ENCODE results near the gene SETD6.
A peak's percentile ranks its signal among the peaks of the same experiment; 100 is the strongest.

SETD6 gene

DNA sequence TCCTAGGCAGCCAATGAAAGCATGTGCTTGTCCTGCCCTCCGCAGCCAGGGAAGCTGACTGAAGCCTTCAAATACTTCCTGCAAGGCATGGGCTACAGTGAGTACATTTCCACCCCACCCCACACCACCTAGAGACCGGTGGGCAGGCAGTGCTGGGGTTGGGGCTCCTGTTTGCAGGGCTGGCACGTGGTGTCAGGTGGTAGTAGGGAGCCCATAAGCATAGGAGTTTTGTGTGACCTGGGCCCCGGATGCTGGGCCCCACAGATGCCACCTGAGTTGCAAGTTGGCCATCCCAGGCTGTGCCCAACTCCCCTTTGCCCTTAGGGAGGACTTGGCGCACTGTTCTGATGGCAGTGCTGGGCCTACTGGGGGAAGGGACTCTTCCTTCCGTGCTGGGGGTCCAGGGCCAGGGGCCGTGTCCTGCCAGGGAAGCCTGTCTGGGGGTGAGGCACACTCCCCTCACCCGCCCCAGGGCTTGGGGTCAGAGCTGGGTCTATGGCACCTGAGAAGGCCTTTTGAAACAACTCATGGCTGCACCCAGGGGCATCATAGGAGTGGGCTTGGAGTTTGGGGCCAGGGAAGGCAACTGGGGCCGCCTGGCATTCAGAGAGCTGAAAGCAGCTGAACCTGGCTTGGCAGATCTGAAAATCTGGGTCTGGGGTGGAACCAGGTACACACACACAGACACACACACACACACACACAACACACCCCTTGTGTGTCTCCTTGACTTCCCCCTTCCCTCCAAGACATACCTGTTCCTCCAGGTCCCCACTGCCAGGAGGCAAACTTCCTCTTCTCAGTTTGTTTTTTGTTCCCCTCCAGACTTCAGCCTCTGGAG is 5.8 kb upstream of the SETD6 start:
- DNase-seq, result no peak

DNA sequence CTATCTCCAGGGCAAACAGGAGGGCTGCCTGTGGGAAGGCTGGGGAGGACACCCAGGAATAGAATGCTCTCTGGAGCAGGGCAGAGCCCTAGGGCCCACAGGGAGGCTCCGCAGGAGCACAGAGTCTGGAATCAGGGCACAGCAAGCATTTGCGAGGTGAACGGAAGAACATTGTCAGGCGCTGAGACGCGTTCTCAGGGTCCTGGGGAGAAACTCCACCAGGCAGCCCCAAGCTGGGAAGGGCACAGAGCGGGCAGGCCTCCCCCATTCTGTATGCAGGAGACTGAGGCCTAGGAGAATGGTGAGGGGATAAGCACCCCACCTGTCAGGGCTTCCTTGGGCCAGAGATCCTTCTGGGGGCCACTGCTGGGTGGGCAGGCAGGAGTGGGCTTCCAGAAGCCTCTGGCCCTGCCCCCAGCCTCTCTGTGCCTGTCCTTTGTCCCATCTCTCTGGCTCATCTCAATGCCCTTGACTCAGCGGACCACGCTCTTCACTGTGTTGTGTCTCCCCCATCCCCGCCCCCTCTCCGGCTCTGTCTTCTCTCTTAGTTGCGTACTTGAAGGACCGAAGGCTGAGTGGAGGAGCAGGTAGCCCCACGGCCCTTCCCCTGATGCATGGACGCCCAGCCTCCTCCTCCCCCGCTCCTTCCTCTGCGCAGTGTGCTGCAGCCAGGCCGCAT is 5.1 kb upstream of the SETD6 start:
- no peak for DNase-seq

DNA sequence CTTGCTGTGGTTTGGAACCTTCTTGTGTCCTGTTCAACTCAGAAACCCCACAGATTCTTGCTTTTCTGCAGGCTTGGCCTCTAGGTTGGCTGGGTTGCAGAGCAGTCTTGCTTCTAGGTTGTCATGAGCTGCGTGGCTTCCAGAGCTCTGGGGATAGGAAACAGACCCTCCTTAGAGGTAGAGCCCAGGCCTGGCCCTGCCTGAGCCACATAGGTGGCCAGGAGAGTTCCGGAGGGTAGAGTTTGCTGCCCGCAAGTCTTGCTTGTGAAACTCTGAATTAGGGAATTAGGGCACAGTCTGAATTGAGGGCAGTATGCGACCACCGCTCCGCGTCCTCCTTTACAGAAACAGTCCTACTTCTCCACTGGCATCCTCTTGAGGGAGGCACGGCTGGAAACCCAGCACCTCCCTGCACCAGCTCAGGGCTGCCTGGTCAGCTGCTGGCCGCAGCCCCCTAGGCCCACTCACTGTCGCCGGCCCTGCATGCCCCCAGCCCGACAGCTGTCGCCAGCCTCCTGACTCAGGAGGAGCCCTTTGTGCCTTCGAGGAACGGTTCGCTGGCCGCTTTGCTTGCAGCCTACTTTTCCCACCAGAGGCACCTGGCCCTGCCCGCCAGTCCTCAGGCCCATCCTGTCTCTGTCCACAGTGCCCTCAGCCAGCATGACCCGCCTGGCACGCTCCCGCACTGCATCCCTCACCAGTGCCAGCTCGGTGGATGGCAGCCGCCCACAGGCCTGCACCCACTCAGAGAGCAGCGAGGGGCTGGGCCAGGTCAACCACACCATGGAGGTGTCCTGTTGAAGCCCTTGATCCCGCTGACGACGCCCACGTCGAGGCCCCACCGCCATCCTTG is 4.3 kb upstream of the SETD6 start:
- DNase-seq, result no peak

DNA sequence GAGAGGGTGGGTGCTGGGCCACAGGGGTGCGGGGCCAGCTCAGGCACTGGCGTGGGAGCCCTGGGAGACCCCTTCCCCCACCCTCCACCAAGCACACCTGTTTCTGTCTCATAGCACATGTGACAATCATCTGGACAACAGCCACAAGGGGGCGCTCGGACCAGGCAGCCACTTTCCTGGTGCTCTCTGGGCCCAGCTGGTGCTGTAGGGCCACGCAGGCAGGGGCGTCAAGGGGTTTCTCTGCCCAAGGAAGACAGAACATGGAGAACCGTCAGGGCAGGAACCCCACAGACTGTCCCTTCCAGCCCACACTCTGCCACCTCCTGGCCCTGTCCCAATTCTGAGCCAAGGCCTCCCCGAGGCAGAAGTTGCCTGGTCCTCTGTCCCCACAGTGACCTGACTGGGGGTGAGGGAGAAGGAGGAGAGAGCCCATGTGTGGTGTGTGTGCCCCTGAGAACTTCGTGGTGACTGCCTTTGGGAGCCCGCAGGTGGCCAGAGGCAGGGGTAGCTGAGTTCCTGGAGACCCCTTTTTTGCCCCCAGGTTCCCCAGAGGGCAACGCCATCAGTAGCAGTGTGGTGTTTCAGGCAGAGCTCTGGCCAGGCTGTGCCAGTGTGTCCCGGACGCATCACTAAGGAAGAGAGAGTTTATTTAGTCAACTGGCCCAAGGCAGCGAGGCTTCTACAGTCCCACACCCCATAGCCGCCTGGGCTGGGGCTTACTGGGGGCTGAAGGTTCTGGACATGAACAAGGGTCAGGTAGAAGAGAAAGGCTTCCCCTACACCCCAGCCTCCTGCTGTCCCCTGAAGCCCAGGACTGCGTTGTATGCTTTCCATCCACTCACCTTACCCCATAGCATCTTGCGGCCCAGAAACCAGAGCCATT is 3.1 kb upstream of the SETD6 start:
- DNase-seq, result peak; percentile 89

DNA sequence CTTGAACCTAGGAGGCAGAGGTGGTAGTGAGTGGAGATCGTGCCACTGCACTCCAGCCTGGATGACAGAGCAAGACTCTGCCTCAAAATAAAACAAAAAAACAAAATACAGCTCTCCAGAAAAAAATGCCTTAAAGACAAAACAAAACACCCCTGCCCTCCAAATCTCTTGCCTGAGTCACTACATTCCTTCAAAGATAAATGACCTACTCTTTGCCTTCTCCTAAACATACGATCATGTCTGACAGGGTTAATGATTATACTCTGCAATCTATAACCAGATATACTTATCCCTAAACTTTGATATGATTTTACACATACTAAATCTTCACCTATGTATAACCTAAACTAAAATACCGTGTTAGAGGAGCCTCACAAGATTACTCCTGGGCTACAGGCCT is 1.4 kb upstream of the SETD6 start:
- no peak for DNase-seq

DNA sequence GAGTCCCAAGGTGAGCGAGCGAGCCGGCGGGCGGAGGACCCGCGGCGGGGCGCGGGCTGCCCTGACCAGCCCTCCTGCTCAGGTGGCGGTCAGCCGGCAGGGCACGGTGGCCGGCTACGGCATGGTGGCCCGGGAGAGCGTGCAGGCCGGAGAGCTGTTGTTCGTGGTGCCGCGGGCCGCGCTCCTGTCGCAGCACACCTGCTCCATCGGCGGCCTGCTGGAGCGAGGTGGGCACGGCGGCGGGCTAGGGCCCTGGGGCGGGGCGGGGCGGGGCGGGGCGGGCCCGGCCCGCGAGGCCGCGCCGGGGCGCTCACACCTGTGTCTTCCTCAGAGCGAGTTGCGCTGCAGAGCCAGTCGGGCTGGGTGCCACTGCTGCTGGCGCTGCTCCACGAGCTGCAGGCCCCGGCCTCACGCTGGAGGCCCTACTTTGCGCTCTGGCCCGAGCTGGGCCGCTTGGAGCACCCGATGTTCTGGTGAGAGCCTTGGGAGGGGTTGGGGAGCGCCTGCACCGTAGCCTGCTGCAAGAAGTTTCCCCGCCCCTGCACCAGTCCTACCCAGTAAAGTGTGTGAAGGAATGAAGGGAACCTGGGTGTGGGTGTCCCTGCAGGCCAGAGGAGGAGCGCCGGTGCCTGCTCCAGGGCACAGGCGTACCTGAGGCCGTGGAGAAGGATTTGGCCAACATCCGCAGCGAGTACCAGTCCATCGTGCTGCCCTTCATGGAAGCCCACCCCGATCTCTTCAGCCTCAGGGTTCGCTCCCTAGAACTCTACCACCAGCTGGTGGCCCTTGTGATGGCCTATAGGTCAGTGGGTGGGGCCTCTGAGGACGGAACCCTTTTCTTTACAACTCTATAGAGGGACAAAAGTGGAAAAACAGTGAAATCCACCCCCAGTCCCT is 802 bp downstream of the SETD6 start:
- DNase-seq, result peak; percentile 63

DNA sequence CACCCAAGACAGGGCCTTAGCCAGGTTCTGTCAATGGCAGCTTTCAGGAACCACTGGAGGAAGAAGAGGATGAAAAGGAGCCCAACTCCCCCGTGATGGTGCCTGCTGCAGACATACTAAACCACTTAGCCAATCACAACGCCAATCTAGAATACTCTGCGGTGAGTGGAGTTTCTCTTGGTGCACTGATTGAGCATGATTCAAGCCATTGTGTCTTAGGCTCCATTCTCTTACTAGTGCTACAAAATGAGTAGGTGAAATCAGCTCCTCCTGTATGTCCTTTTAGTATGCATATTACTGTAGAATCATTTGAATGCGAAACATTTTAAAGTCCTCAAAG is 1.4 kb downstream of the SETD6 start:
- no peak for DNase-seq

DNA sequence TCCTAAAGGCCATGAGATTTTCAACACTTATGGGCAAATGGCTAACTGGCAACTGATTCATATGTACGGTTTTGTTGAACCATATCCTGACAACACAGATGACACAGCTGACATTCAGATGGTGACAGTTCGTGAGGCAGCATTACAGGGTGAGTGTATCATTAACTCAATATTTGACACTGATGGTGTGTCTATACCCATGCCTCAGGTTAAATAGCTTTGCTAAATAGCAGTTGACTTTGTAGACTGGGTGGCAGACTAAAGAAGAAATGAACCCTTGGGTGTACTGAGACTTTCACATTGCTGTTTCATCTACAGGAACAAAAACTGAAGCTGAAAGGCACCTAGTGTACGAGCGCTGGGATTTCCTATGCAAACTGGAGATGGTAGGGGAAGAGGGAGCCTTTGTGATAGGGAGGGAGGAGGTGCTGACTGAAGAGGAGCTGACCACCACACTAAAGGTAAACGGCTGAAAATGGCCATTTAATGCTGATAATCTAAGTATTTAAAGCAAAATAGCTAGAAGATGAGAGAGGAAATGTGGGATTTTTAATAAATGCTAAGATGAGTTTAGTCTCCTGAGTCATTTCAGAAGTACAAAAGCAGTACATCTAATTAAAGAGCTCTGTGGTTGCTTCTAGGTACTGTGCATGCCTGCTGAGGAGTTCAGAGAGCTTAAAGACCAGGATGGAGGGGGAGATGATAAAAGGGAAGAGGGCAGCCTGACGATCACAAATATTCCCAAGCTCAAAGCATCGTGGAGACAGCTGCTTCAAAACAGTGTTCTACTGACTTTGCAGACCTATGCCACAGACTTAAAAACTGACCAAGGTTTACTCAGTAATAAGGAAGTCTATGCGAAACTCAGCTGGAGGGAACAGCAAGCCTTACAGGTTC is 3.0 kb downstream of the SETD6 start:
- DNase-seq, result peak; percentile 35

DNA sequence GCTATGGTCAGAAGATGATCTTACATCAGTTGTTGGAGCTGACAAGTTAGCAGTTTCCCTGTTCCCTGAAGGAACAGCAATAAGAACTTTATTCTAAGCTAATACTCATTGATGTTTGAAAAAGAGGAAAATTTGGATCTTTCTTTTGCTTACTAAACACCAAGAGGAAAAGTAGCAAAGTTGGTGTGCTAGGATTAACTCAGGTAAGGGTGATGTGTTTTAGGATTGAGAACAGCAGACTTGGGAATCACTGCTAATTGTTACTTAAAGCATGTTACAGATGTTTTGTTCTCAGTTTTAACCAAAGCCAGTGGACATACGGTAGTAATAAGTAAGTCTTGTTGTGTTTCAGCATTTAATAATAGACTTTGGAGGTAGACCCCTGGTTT is 3.7 kb downstream of the SETD6 start:
- no peak for DNase-seq

DNA sequence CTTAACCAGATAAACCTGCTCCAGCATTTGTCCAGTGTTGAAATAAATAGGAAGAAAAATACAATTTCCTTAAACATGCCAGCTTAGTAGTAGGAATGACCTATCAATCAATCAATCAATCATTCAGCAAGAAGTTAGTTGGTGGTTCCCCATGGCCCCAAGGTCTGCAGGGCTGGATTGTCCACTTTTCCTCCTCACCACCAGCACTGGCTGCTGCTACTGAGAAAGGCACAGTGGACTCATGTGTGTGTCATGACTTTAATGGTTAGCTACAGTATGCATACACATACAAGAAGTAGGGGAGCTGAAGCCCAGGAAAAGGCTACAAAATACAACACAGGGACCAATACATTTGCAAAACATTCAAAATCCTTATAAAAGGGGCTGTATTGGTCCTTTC is 4.4 kb downstream of the SETD6 start:
- DNase-seq, result no peak

DNA sequence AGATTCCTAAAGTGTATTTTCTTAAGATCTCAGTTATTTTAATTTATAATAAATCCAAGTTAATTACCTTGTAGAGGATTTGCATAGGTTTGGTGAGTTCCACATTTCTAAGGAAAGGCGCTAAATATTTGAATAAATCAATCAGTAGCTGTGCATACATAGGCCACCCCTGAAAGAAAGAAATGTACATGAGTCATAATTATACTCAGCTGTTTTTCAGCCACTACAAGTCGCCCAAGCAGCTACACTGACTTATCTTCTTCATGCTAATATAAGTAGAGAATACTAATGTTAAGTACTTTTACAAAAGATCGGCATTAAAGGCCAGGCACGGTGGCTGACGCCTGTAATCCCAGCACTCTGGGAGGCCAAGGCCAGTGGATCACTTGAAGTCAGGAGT is 14.9 kb downstream of the SETD6 start:
- no peak for DNase-seq

DNA sequence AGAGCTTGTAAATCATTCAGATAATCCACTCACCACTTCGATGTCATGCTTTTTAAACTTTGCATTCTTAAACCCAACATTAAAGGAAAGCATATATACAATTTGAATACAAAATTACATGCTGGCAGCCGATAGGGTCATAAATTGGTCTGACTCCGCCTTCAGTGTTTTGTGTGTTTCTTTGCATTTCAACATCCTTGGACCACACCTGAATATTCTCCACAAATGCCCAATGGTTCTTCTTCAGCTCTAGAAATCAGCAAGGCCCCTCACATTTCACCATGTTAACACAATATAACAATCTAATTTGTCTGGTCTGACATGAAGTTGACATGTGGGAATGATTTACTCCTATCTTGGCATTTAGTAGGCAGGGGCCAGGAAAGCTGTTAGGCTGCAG is 17.1 kb downstream of the SETD6 start:
- no peak for DNase-seq

DNA sequence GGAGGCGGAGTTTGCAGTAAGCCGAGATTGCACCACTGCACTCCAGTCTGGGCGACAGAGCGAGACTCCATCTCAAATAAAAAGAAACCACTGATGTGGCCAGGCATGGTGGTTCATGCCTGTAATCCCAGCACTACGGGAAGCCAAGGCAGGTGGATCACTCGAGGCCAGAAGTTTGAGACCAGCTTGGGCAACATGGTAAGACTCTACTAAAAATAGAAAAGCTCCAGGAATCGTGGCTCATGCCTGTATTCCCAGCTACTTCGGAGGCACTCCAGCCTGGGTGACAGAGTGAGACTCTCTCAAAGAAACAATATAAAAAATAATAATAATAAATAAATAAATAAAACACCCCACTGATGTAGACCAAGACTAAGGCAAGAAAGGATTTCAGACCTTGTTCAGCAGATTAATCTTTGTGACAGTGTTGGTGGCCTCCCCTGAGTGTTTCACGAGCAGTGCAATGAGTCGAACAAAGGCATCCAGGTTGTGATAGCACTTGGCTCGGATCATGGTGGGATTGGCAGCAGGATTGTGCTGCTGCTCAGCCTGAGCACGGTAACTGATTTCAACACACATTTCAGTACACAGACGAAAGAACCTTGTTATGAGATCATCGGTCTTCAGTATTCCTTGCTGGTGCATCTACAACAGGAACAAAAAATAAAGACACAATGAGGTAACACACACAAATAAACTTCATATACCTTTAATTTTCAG is 18.6 kb downstream of the SETD6 start:
- DNase-seq, result no peak

DNA sequence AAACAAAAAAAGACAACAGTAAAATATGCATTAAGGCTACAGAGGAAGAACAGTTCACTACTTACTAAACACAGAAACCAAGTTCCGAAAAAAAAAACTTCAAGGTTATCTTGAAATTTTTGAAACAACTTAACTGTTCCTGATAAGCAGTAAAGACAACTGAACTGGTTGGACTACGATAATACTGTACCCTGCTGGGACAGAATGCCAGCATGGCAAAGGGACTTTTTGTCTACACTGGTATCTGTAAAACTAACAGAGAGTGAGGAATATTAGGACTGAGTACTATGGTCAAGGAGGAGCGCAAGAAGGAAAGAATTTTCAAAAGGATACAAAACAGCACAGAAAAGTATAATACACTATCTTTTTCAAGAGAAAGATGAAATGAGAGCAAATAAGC is 19.8 kb downstream of the SETD6 start:
- no peak for DNase-seq

DNA sequence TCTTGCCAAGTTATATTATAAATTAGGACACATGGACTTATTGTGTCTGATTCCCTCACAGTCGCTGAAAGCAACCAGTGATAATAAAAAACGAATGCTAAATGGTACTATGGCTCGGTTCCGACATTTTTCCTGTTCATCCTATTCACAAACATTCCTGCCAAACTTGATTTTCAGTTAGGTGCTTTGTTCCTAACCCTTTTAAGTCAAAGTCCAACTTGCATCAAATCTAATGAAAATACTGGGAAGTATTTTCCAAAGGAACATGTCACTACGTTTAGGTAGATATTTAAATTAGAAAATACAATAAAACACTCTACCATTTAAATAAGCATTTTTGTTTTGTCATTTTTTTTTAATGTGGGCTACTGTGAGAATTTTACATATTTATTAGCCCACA is 21.0 kb downstream of the SETD6 start:
- no peak for DNase-seq

DNA sequence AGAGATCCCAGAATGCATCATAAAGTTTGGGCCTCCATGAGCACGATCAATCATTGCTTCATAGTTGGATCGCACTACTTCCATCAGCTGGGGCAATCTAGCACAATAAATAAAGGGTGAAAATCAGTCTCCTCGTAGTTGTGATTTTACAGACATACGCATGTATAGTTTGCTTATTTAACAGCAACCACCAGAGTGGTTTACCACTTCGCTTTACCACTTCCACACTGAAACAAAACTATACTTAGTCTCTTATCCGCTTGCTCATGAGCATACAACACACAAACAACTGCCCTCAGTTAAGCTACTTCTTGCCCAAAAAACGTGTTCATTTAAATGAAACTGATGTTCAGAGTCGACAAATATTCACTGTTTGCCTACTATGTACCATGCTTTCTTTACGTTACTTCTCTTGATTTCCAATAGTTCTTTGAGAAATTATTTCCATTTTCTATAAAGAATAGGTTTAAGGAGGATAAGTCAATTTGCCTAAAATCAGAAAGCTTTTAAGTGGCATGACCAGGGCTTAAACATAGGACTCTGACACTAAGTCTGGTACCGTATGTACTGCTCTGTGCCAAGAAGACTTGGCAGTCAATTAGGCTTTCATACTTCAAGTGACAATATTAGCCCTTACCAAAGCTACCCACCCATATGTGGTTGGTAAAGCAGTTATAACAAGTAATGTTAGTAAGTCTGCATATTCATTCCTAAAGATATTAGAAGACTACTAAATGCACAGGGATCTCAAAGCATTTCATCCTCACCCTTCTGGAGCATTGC is 22.0 kb downstream of the SETD6 start:
- DNase-seq, result peak; percentile 9

DNA sequence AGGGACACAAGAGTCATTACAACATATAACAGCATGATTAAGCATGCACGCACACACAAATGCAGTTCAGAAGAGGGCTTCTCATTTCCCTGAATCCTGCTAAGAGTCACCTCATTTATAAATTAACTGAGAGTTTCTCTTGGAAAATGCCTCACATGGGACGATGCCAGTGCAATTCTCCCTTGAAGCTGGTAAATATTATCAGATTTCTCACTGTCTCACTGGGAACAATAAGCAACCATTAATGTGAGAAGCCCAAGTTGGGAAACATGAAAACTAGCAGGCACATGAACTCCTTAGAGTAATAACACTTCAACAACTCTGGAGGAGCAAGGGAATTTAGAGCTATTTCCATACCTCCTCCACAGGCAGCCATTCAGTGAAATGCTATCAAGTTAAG is 26.4 kb downstream of the SETD6 start:
- no peak for DNase-seq

DNA sequence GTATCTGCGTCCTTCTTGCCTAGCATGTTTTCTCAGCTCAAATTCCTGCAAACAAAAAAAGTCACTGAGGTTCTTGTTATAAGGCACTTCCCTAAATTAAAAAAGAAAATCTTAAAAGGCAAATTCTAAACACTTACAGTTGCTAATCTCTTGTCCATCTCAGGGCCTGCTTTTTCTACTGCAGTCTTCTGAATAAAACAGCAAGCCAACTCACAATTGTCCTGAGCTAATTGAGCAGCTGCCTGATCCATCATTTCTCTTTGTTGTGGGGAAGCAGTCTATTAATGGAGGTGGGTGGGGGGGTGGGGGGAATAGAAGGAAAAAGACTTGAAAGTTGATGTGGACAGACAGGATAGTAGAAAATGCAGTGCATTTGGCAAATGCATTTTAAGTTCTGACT is 27.0 kb downstream of the SETD6 start:
- no peak for DNase-seq

DNA sequence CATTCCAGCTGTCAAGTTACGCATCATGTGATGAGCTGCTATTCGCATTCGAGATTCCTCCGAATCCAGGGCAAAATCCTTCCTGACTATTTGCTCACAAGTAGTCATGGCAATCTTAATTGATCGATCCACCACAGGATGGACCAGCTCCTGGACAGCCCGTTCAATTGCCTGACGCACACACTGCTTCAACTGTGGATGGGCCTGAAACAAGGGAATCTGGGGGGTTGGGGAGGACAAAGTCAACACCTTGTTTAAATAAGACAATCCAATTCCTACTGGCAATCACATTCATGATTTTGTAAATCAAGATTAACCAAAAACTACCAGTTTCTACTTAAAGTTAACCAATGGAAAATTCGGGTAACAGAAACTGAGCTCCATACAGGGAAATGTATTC is 28.4 kb downstream of the SETD6 start:
- DNase-seq, result no peak
